HepG2 (cell line): ENCODE measurements around the gene TMTC4. TPM values are rescaled to one million over a fixed set of nuclear protein-coding genes. Genes with fewer than 3 reads are reported as not detected.

Source experiments
- ATAC-seq: fragments of 200-7000 bp; cut with Tn5 transposase; 3 replicates; pipeline ENCODE4 v1.9.1; 2020; ENCODE audit warnings: mild to moderate bottlenecking, moderate library complexity
- BruUV-seq: library from RNA; stranded (reverse); fragments of 400-500 nt; replicated peaks from 2 replicates; lab custom pipeline; 2021; lab: Mats Ljungman, UMichigan
- CTCF ChIA-PET: fragments of 300-600 bp; formaldehyde crosslinking; extraction: SDS; loops from one replicate; lab custom pipeline; 2021; ENCODE audit warnings: low total read pairs, inconsistent platforms, low intra/inter-chr PET ratio; lab: Yijun Ruan, JAX
- POLR2A ChIA-PET: fragments of 350-600 bp; sonication (Branson Sonifier 250); formaldehyde crosslinking; loops from one replicate; lab custom pipeline; 2020; ENCODE audit warnings: antibody characterized with exemption, inconsistent platforms; lab: Yijun Ruan, JAX
- DNase-seq: peaks from one replicate; pipeline ENCODE4 v3.0.0-alpha.2; 2015; ENCODE audit warnings: low spot score
- FAIRE-seq: peaks from 3 replicates; lab custom pipeline; 2011; peaks lifted over from hg19 to GRCh38; lab: Jason Lieb, UNC
- H2AFZ ChIP-seq: one replicate; pipeline ENCODE4 v1.6.1; 2011; ENCODE audit warnings: low read length, inconsistent platforms
- H3K27ac ChIP-seq: fragments of 300-600 bp; 3 replicates; pipeline ENCODE4 v1.8.0; 2011; ENCODE audit warnings: mixed run types, mild to moderate bottlenecking, mixed read lengths, low read length, inconsistent platforms; ENCODE audit not compliant: insufficient read depth; ENCODE audit errors: extremely low read length
- H3K27me3 ChIP-seq, 2 experiments: fragments of 200-600 bp in 1 of 2; 2 replicates in 1 of 2; 3 replicates in 1 of 2; pipeline versions ENCODE4 v1.6.0 to v1.8.0; 2011; ENCODE audit warnings: low read length in 2 of 2, mild to moderate bottlenecking in 2 of 2, moderate library complexity in 2 of 2, inconsistent platforms in 1 of 2; ENCODE audit not compliant: insufficient read depth in 2 of 2, control insufficient read depth in 1 of 2
- H3K36me3 ChIP-seq, 2 experiments: fragments of 200-600 bp in 1 of 2; replicated peaks in 1 of 2; 2 replicates in 1 of 2; 3 replicates in 1 of 2; pipeline versions ENCODE4 v1.5.1 to v1.8.0; 2011; ENCODE audit warnings: low read length in 2 of 2, inconsistent platforms in 1 of 2; ENCODE audit not compliant: insufficient read depth in 2 of 2, control insufficient read depth in 1 of 2
- H3K4me1 ChIP-seq: 2 replicates; pipeline ENCODE4 v1.5.1; 2012; ENCODE audit warnings: low read length, inconsistent platforms; ENCODE audit not compliant: insufficient read depth
- H3K4me2 ChIP-seq: 2 replicates; pipeline ENCODE4 v1.6.0; 2011; ENCODE audit warnings: low read depth, low read length, inconsistent platforms
- H3K4me3 ChIP-seq, 3 experiments: fragments of 200-600 bp in 1 of 3; sonication (generic), shearing (Covaris generic) in 1 of 3; replicated peaks in 1 of 3; 2 replicates each; pipeline ENCODE4 v1.5.1; 2011 to 2016; ENCODE audit warnings: low read length in 3 of 3, inconsistent platforms in 2 of 3, low read depth in 2 of 3, mild to moderate bottlenecking in 2 of 3, control low read depth in 1 of 3, mixed read lengths in 1 of 3; ENCODE audit not compliant: insufficient read depth in 1 of 3
- H3K79me2 ChIP-seq: one replicate; pipeline ENCODE4 v1.6.1; 2011; ENCODE audit warnings: low read length, inconsistent platforms; ENCODE audit not compliant: insufficient read depth
- H3K9ac ChIP-seq: 2 replicates; pipeline ENCODE4 v1.6.0; 2011; ENCODE audit warnings: mild to moderate bottlenecking, low read depth, low read length, inconsistent platforms; ENCODE audit not compliant: insufficient read depth
- H3K9me3 ChIP-seq: 2 replicates; pipeline ENCODE4 v1.5.1; 2012; ENCODE audit warnings: mild to moderate bottlenecking, low read length
- H4K20me1 ChIP-seq: 2 replicates; pipeline ENCODE4 v1.6.0; 2011; ENCODE audit warnings: inconsistent platforms, mild to moderate bottlenecking, low read length, moderate library complexity; ENCODE audit not compliant: insufficient read depth
- HDAC2 ChIP-seq: sonication (generic); formaldehyde crosslinking; IDR thresholded peaks from 2 replicates; pipeline ENCODE4 v1.4.0; 2020; ENCODE audit warnings: missing genetic modification reagents
- HNF4A ChIP-seq: sonication (generic); formaldehyde crosslinking; IDR thresholded peaks from 2 replicates; pipeline ENCODE4 v1.4.0; 2020; ENCODE audit warnings: missing genetic modification reagents
- HOXD1 ChIP-seq: sonication (generic); formaldehyde crosslinking; IDR thresholded peaks from 2 replicates; pipeline ENCODE4 v1.5.0; 2020; ENCODE audit warnings: missing genetic modification reagents
- KLF6 ChIP-seq: IDR thresholded peaks from 2 replicates; pipeline ENCODE4 v1.8.0; 2016; ENCODE audit warnings: missing biosample characterization, missing genetic modification reagents
- NCOA2 ChIP-seq: sonication (generic); formaldehyde crosslinking; IDR thresholded peaks from 2 replicates; pipeline ENCODE4 v1.8.0; 2022; ENCODE audit warnings: inconsistent platforms
- NFIB ChIP-seq: sonication (generic); formaldehyde crosslinking; IDR thresholded peaks from 2 replicates; pipeline ENCODE4 v1.9.0; 2021; ENCODE audit warnings: missing genetic modification reagents, mild to moderate bottlenecking, borderline replicate concordance
- RBFOX2 ChIP-seq: fragments of 200-400 bp; formaldehyde crosslinking; IDR thresholded peaks from 2 replicates; pipeline ENCODE4 v1.6.1; 2017; ENCODE audit warnings: low read depth, mild to moderate bottlenecking, low read length
- SIX1 ChIP-seq: sonication (generic); formaldehyde crosslinking; IDR thresholded peaks from 2 replicates; pipeline ENCODE4 v1.4.0; 2020; ENCODE audit warnings: missing genetic modification reagents, borderline replicate concordance
- TRIM24 ChIP-seq: sonication (generic); formaldehyde crosslinking; IDR thresholded peaks from 2 replicates; pipeline ENCODE4 v1.8.0; 2022; ENCODE audit warnings: mild to moderate bottlenecking, missing genetic modification reagents
- ZNF124 ChIP-seq: sonication (generic); formaldehyde crosslinking; IDR thresholded peaks from 2 replicates; pipeline ENCODE4 v1.4.0; 2020; ENCODE audit warnings: missing genetic modification reagents
- ZNF160 ChIP-seq: sonication (generic); formaldehyde crosslinking; IDR thresholded peaks from 2 replicates; pipeline ENCODE4 v1.8.0; 2022; ENCODE audit warnings: mild to moderate bottlenecking, inconsistent platforms, missing genetic modification reagents
- ZNF451 ChIP-seq: sonication (generic); formaldehyde crosslinking; IDR thresholded peaks from 2 replicates; pipeline ENCODE4 v1.5.0; 2020; ENCODE audit warnings: mild to moderate bottlenecking, missing genetic modification reagents
- ZNF550 ChIP-seq: sonication (generic); formaldehyde crosslinking; IDR thresholded peaks from 2 replicates; pipeline ENCODE4 v1.4.0; 2020; ENCODE audit warnings: mild to moderate bottlenecking, missing genetic modification reagents, borderline replicate concordance
- ZNF839 ChIP-seq: sonication (generic); formaldehyde crosslinking; IDR thresholded peaks from 2 replicates; pipeline ENCODE4 v1.4.0; 2020; ENCODE audit warnings: missing genetic modification reagents, mild to moderate bottlenecking, borderline replicate concordance
- WGBS: methylation state at CpG from one replicate; pipeline ENCODE4 v1.1.6; 2017; ENCODE audit warnings: low lambda C conversion rate; 5-methylcytosine and 5-hydroxymethylcytosine counted together
- in situ Hi-C: cut with HindIII; loops from 2 replicates; pipeline ENCODE4 v1.10.0; 2017; ENCODE audit warnings: low pct_unique_long_range_greater_than_20kb; ENCODE audit not compliant: extremely low pct_ligation_motif_present
- intact Hi-C: fragments of 100-400 bp; cut with micrococcal nuclease; formaldehyde crosslinking; loops from one replicate; pipeline ENCODE4 v1.10.0; 2022; ENCODE audit not compliant: unreplicated experiment
- polyA plus RNA-seq, 8 experiments: library from polyadenylated mRNA; depleted of rRNA in 3 of 8; stranded (reverse) in 7 of 8; unstranded in 1 of 8; fragments of >200 nt; fragmentation: Illumina TruSeq in 4 of 8; extraction: Trizol in 4 of 8; gene quantifications; 2 replicates each; pipeline versions ENCODE4 v1.2.1 to v1.2.3, GENCODE V29; 2011 to 2016; ENCODE audit warnings: low read depth in 4 of 8, missing spikeins in 1 of 8, mixed read lengths in 1 of 8; ENCODE audit not compliant: insufficient read depth in 1 of 8
- total RNA-seq, 5 experiments: library from RNA; depleted of rRNA; stranded (reverse); fragments of >200 nt; fragmentation: Illumina TruSeq; extraction: Trizol; gene quantifications; 2 replicates each; pipeline ENCODE4 v1.2.3, GENCODE V29; 2016; ENCODE audit warnings: low read depth in 1 of 5
- TF ChIP-seq, protein P1 (sequence below): sonication (generic); IDR thresholded peaks from 2 replicates; pipeline ENCODE4 v1.6.1; 2016; ENCODE audit warnings: low read depth, borderline replicate concordance
- TF ChIP-seq, protein P2 (sequence below): sonication (generic); formaldehyde crosslinking; IDR thresholded peaks from 2 replicates; pipeline ENCODE4 v1.4.0; 2020; ENCODE audit warnings: mild to moderate bottlenecking, missing genetic modification reagents
- TF ChIP-seq, protein P3 (sequence below): sonication (generic); formaldehyde crosslinking; IDR thresholded peaks from 2 replicates; pipeline ENCODE4 v1.8.0; 2022; ENCODE audit warnings: mild to moderate bottlenecking, missing genetic modification reagents
- TF ChIP-seq, protein P4 (sequence below): sonication (generic); formaldehyde crosslinking; IDR thresholded peaks from 2 replicates; pipeline ENCODE4 v1.8.0; 2022; ENCODE audit warnings: missing genetic modification reagents, low read depth, mild to moderate bottlenecking, borderline replicate concordance

Gene TMTC4
- total and polyA plus RNA-seq, 2 of the 13 experiments (the other 11 are each of a cell fraction or from before 2014, with no cell fraction given), result 16.0 to 22.6 TPM

DNA sequence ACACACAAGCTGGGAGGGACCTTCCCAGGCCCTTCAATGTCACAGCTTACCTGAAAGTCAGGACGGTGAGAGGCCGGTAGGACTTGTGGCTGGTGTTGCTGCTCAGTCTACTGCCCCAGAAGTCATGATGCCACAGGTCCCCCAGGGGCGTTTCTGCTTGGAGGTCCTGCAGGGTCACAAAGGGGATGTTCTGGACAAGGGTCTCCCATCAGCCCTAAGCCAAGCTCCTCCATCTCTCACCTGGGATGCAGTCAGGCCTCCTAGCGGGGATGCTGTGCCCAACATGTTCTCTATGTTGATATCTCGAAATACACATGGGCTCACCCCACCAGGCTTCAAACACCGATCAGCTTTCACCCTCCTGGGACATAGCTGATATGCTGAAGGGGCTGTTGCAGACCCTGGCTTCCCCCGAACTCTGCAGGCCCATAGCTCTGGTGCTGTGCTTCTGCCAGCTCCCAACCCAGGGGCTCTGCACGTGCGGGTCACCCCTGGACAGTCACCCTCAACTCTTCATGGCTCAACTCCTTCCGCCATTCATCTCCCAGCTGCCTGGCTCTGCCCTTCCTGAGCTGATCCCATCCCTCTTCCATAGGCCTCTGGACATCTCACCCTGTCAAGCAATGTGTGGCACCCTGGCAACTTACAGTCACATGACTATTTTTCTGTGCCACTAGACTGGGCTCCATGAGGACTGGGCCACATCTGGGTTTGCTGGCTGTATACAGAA, 10.3 kb downstream of the TMTC4 start (continued):
- no peak for TF ChIP-seq SIX1 (CRISPR knock-in tag)
- no peak for TF ChIP-seq RBFOX2
- no peak for TF ChIP-seq NCOA2
- no peak for TF ChIP-seq NFIB (CRISPR knock-in tag)

DNA sequence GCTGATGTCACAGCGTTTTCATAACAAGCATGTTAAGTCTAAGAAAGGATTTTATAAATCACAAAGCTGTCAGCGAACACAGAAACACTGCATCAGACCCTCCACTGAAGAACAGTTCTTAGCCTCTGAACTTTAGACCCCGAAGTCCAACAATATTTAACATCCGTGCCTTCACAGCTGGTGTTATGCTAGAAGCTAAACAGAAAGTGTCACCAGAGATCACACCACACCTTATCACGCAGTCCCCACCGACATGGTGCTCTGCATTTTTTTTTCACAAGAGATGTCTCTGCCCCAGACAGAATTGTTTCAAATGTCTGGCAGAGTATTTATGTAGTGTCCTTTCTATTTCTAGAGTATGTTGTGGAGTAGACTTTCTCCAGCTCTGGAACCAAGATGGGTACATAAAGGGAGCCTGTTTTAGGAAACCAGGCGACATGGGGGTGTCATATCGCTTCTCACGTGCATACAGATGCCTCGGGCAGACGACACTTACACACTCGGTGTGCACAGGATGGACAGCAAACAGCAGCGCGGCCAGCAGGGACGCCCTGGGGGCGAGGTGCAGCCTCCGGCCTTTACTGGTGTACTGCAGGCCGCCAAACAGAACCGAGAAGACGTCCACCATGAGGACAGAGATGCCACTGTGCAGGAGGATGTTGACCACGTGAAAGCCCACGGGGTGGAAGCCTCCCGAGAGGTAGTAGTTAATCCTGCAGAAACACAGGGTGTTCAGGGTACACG, 12.0 kb downstream of the TMTC4 start:
- Histone ChIP-seq H3K4me2 (peak overlapping the region; percentile 23; the same call in 1 of the 2 replicates), H3K4me1 (peaks cover 18% of the 10 kb centered on the region), H2AFZ (no peak overlapping the region), H3K27me3 (no peaks in the 10 kb centered on the region), H3K27ac (no peak overlapping the region), H4K20me1 (no peaks in the 10 kb centered on the region), H3K9me3 (no peaks in the 10 kb centered on the region), H3K36me3 (peaks cover 17 to 77% of the 10 kb centered on the region in 2 experiments; a peak in 4 of 5 replicates), H3K9ac (no peak overlapping the region), H3K79me2 (no peaks in the 10 kb centered on the region), H3K4me3 (no peak overlapping the region)
- ChIA-PET CTCF (no interaction called here), POLR2A (interaction anchor here (1.4 kb wide), 1 partner anchor 12 kb away, joined by 5 read pairs; the partner anchor contains the start of gene TMTC4)
- BruUV-seq, result no TSS peak
- in situ Hi-C loops, result no loop called here
- DNase-seq (peak; percentile 17), FAIRE-seq (no peak), ATAC-seq (peak; percentile 72)
- intact Hi-C loops, result no loop called here
- 77% methylated on average over 21 of the region's 24 CpGs for WGBS
- TF ChIP-seq, protein P1, sequence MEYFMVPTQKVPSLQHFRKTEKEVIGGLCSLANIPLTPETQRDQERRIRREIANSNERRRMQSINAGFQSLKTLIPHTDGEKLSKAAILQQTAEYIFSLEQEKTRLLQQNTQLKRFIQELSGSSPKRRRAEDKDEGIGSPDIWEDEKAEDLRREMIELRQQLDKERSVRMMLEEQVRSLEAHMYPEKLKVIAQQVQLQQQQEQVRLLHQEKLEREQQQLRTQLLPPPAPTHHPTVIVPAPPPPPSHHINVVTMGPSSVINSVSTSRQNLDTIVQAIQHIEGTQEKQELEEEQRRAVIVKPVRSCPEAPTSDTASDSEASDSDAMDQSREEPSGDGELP, result peak; percentile 58
- TF ChIP-seq HDAC2 (CRISPR knock-in tag) (no peak), ZNF124 (CRISPR knock-in tag) (no peak), HNF4A (peak; percentile 64), ZNF451 (CRISPR knock-in tag) (no peak), ZNF550 (CRISPR knock-in tag) (no peak), TRIM24 (CRISPR knock-in tag) (no peak), ZNF839 (CRISPR knock-in tag) (no peak), KLF6 (CRISPR knock-in tag) (no peak), HOXD1 (CRISPR knock-in tag) (no peak), ZNF160 (CRISPR knock-in tag) (no peak)
- TF ChIP-seq, protein P2, sequence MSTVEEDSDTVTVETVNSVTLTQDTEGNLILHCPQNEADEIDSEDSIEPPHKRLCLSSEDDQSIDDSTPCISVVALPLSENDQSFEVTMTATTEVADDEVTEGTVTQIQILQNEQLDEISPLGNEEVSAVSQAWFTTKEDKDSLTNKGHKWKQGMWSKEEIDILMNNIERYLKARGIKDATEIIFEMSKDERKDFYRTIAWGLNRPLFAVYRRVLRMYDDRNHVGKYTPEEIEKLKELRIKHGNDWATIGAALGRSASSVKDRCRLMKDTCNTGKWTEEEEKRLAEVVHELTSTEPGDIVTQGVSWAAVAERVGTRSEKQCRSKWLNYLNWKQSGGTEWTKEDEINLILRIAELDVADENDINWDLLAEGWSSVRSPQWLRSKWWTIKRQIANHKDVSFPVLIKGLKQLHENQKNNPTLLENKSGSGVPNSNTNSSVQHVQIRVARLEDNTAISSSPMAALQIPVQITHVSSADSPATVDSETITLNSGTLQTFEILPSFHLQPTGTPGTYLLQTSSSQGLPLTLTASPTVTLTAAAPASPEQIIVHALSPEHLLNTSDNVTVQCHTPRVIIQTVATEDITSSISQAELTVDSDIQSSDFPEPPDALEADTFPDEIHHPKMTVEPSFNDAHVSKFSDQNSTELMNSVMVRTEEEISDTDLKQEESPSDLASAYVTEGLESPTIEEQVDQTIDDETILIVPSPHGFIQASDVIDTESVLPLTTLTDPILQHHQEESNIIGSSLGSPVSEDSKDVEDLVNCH (CRISPR knock-in tag), result no peak
- TF ChIP-seq, protein P3, sequence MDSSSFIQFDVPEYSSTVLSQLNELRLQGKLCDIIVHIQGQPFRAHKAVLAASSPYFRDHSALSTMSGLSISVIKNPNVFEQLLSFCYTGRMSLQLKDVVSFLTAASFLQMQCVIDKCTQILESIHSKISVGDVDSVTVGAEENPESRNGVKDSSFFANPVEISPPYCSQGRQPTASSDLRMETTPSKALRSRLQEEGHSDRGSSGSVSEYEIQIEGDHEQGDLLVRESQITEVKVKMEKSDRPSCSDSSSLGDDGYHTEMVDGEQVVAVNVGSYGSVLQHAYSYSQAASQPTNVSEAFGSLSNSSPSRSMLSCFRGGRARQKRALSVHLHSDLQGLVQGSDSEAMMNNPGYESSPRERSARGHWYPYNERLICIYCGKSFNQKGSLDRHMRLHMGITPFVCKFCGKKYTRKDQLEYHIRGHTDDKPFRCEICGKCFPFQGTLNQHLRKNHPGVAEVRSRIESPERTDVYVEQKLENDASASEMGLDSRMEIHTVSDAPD (CRISPR knock-in tag), result no peak
- TF ChIP-seq, protein P4, sequence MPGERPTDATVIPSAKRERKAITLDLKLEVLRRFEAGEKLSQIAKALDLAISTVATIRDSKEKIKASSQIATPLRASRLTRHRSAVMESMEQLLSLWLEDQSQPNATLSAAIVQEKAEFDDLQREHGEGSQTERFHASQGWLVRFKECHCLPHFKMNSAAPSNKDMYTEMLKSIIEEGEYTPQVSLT (CRISPR knock-in tag), result no peak
